K562 (cell line): ENCODE measurements around the gene SFN. TPM values are rescaled to one million over a fixed set of nuclear protein-coding genes. Genes with fewer than 3 reads are reported as not detected.
A peak's percentile ranks its signal among the peaks of the same experiment; 100 is the strongest.

Experiments used
- ATAC-seq: fragments of 200-7000 bp; cut with Tn5 transposase; 3 replicates; pipeline ENCODE4 v1.9.1; 2020; ENCODE audit warnings: moderate library complexity
- BruUV-seq: library from RNA; stranded (reverse); fragments of 400-500 nt; replicated peaks from 2 replicates; lab custom pipeline; 2021; lab: Mats Ljungman, UMichigan
- CTCF ChIA-PET: fragments of 300-600 bp; formaldehyde crosslinking; extraction: SDS; loops from one replicate; lab custom pipeline; 2021; ENCODE audit warnings: low intra/inter-chr PET ratio; lab: Yijun Ruan, JAX
- POLR2A ChIA-PET: fragments of 300-600, 350-650 bp; sonication (Branson Sonifier 250); formaldehyde crosslinking; extraction: SDS; loops from one replicate; lab custom pipeline; 2021; ENCODE audit warnings: antibody characterized with exemption, inconsistent platforms; lab: Yijun Ruan, JAX
- DNase-seq, 4 experiments: peaks; one replicate each; pipeline versions ENCODE4 v3.0.0 to v3.0.0-alpha.2; 2011 to 2018; ENCODE audit warnings: low spot score in 3 of 4, mixed read lengths in 3 of 4; ENCODE audit errors: extremely low read depth in 1 of 4
- FAIRE-seq: peaks from 2 replicates; lab custom pipeline; 2011; peaks lifted over from hg19 to GRCh38; lab: Jason Lieb, UNC
- H2AFZ ChIP-seq: 2 replicates; pipeline ENCODE4 v1.6.0; 2011; ENCODE audit warnings: low read depth, low read length, control low read depth, inconsistent platforms
- H3K27ac ChIP-seq: fragments of 200-600 bp; 3 replicates; pipeline ENCODE4 v1.8.0; 2011; ENCODE audit warnings: low read depth, mild to moderate bottlenecking, control low read depth, inconsistent platforms, low read length, moderate library complexity, mixed read lengths; ENCODE audit errors: extremely low read depth
- H3K27me3 ChIP-seq, 2 experiments: fragments of 300-600 bp in 1 of 2; 2 replicates in 1 of 2; 3 replicates in 1 of 2; pipeline versions ENCODE4 v1.6.0 to v1.8.0; 2011; ENCODE audit warnings: inconsistent platforms in 2 of 2, low read length in 2 of 2, mild to moderate bottlenecking in 1 of 2, mixed read lengths in 1 of 2, moderate library complexity in 1 of 2; ENCODE audit not compliant: control insufficient read depth in 2 of 2, insufficient read depth in 2 of 2
- H3K36me3 ChIP-seq: fragments of 300-600 bp; 3 replicates; pipeline ENCODE4 v1.8.0; 2011; ENCODE audit warnings: mild to moderate bottlenecking, low read length, inconsistent platforms; ENCODE audit not compliant: control insufficient read depth, insufficient read depth
- H3K4me1 ChIP-seq, 2 experiments: fragments of 200-600 bp in 1 of 2; replicated peaks in 1 of 2; 2 replicates in 1 of 2; 3 replicates in 1 of 2; pipeline versions ENCODE4 v1.5.1 to v1.8.0; 2011; ENCODE audit warnings: inconsistent platforms in 2 of 2, low read length in 2 of 2, mild to moderate bottlenecking in 1 of 2, mixed read lengths in 1 of 2, moderate library complexity in 1 of 2; ENCODE audit not compliant: control insufficient read depth in 2 of 2, insufficient read depth in 2 of 2
- H3K4me2 ChIP-seq: 2 replicates; pipeline ENCODE4 v1.6.1; 2011; ENCODE audit warnings: low read length, control low read depth, inconsistent platforms, mixed read lengths; ENCODE audit not compliant: insufficient read depth
- H3K4me3 ChIP-seq: fragments of 200-600 bp; sonication (generic), shearing (Covaris generic); 2 replicates; pipeline ENCODE4 v1.5.1; 2016; ENCODE audit warnings: control low read depth, inconsistent platforms
- H3K79me2 ChIP-seq: fragments of 200-600 bp; 3 replicates; pipeline ENCODE4 v1.8.0; 2011; ENCODE audit warnings: low read length, inconsistent platforms; ENCODE audit not compliant: control insufficient read depth, insufficient read depth
- H3K9ac ChIP-seq, 2 experiments: 2 replicates each; pipeline versions ENCODE4 v1.6.0 to v1.6.1; 2011; ENCODE audit warnings: low read depth in 2 of 2, low read length in 2 of 2, control low read depth in 1 of 2, inconsistent platforms in 1 of 2, mild to moderate bottlenecking in 1 of 2, mixed read lengths in 1 of 2; ENCODE audit not compliant: insufficient read depth in 1 of 2
- H3K9me1 ChIP-seq: one replicate; pipeline ENCODE4 v1.6.0; 2011; ENCODE audit warnings: inconsistent platforms, mild to moderate bottlenecking, low read length, moderate library complexity; ENCODE audit not compliant: control insufficient read depth, insufficient read depth
- H3K9me3 ChIP-seq: replicated peaks from 2 replicates; pipeline ENCODE4 v1.5.1; 2011; ENCODE audit warnings: low read depth, low read length, inconsistent platforms; ENCODE audit not compliant: control insufficient read depth, insufficient read depth
- H4K20me1 ChIP-seq: replicated peaks from 2 replicates; pipeline ENCODE4 v1.6.1; 2011; ENCODE audit warnings: low read length, inconsistent platforms, mixed read lengths; ENCODE audit not compliant: control insufficient read depth, insufficient read depth
- HCFC1 ChIP-seq: IDR thresholded peaks from 2 replicates; pipeline ENCODE4 v1.6.1; 2012; ENCODE audit warnings: low read depth, low read length, improper control_type of control experiment
- KAT2B ChIP-seq: IDR thresholded peaks from one replicate; pipeline ENCODE4 v1.6.1; 2012; ENCODE audit warnings: low read depth, mild to moderate bottlenecking, control low read depth, inconsistent platforms, low read length, moderate library complexity
- MIER1 ChIP-seq: fragments of 450-650 bp; IDR thresholded peaks from 2 replicates; pipeline ENCODE4 v1.6.1; 2016; ENCODE audit warnings: antibody characterized with exemption, mild to moderate bottlenecking, low read depth
- STAT5A ChIP-seq: IDR thresholded peaks from 2 replicates; pipeline ENCODE4 v1.6.1; 2012; ENCODE audit warnings: low read length, inconsistent platforms, borderline replicate concordance
- TAF15 ChIP-seq: fragments of 200-400 bp; formaldehyde crosslinking; IDR thresholded peaks from 2 replicates; pipeline ENCODE4 v1.6.1; 2017; ENCODE audit warnings: mild to moderate bottlenecking, low read depth, low read length, moderate library complexity
- WGBS: fragments of 100-300 bp; shearing (Covaris generic); methylation state at CpG from one replicate; pipeline ENCODE4 v1.1.6; 2016; ENCODE audit warnings: low coverage, mixed read lengths; ENCODE audit not compliant: insufficient coverage; ENCODE audit errors: missing lambda C conversion rate; 5-methylcytosine and 5-hydroxymethylcytosine counted together
- in situ Hi-C: fragments of 300-500 bp; cut with MboI; formaldehyde crosslinking; loops from 4 replicates; pipeline ENCODE4 v1.15.0; 2018; ENCODE audit warnings: inconsistent platforms, mixed read lengths
- intact Hi-C: fragments of 100-400 bp; cut with micrococcal nuclease; formaldehyde crosslinking; loops from 2 replicates; pipeline ENCODE4 v1.14.2; 2022
- polyA plus RNA-seq, 8 experiments: library from polyadenylated mRNA; depleted of rRNA in 4 of 8; stranded (reverse) in 5 of 8; unstranded in 3 of 8; fragments of >200 nt; fragmentation: Nextera tagmentation in 2 of 8; fragmentation: Illumina TruSeq in 1 of 8; extraction: Ambion mirVana in 2 of 8; extraction: Trizol in 1 of 8; gene quantifications; 2 replicates each; pipeline versions ENCODE4 v1.2.1 to v1.2.3, GENCODE V29; 2011 to 2014; ENCODE audit warnings: inconsistent platforms in 1 of 8, missing spikeins in 1 of 8
- total RNA-seq, 7 experiments: library from RNA; depleted of rRNA in 6 of 7; stranded (reverse); fragments of >200 nt in 6 of 7; fragmentation: Illumina TruSeq in 2 of 7; extraction: Trizol in 2 of 7; gene quantifications; 2 replicates each; pipeline versions ENCODE4 v1.2.1 to v1.2.3, GENCODE V29; 2011 to 2021; ENCODE audit warnings: low replicate concordance in 1 of 7
- TF ChIP-seq, protein P1 (sequence below): fragments of 200-600 bp; sonication (generic); IDR thresholded peaks from one replicate; pipeline ENCODE4 v1.6.1; 2012; ENCODE audit warnings: mild to moderate bottlenecking, low read depth, low read length, inconsistent platforms
- TF ChIP-seq, protein P2 (sequence below), 2 experiments: IDR thresholded peaks; 2 replicates each; pipeline ENCODE4 v1.6.1; 2012; ENCODE audit warnings: improper control_type of control experiment in 2 of 2, low read depth in 2 of 2, low read length in 2 of 2, borderline replicate concordance in 1 of 2

Gene SFN
- total and polyA plus RNA-seq, 9 of the 15 experiments (the other 6 are each of a cell fraction or from before 2014, with no cell fraction given), result 0.10 to 3.8 (median 2.0) TPM

GRCh38 chr1:26879793-26880192 lies 16.8 kb downstream of the SFN start:
- no TSS peak for BruUV-seq
- Histone ChIP-seq H3K4me1 (no peaks in the 10 kb centered on the region), H3K79me2 (no peaks in the 10 kb centered on the region), H3K4me2 (no peak overlapping the region), H3K9me1 (no peaks in the 10 kb centered on the region), H3K36me3 (peaks cover 77% of the 10 kb centered on the region; the same call in 2 of the 3 replicates), H3K9me3 (no peaks in the 10 kb centered on the region), H3K4me3 (no peak overlapping the region), H3K9ac (peak overlapping the region in 1 of 2 experiments; percentile 65; a peak in 2 of 4 replicates), H3K27me3 (no peaks in the 10 kb centered on the region), H3K27ac (no peak overlapping the region), H4K20me1 (no peaks in the 10 kb centered on the region), H2AFZ (no peak overlapping the region)
- in situ Hi-C loops, result no loop called here
- WGBS, result 91% methylated on average over 4 of the region's 4 CpGs
- intact Hi-C loops, result loop anchor here (5.0 kb wide), 2 partner anchors 67 to 87 kb away; no protein-coding TSS in a partner anchor
- CTCF ChIA-PET, result interaction anchor here (4.3 kb wide), 1 partner anchor 26 kb away, joined by 53 read pairs; no protein-coding TSS in a partner anchor
- ATAC-seq (no peak), DNase-seq (no peak), FAIRE-seq (no peak)
- POLR2A ChIA-PET, result interaction anchor here (0.6 to 0.9 kb wide), 5 partner anchors 10 to 265 kb away, joined by 3 to 4 read pairs (median 3); partner anchors contain the start of gene GPN2
- TF ChIP-seq TAF15 (no peak), HCFC1 (no peak), KAT2B (no peak), MIER1 (no peak), STAT5A (no peak)
- TF ChIP-seq, protein P1, sequence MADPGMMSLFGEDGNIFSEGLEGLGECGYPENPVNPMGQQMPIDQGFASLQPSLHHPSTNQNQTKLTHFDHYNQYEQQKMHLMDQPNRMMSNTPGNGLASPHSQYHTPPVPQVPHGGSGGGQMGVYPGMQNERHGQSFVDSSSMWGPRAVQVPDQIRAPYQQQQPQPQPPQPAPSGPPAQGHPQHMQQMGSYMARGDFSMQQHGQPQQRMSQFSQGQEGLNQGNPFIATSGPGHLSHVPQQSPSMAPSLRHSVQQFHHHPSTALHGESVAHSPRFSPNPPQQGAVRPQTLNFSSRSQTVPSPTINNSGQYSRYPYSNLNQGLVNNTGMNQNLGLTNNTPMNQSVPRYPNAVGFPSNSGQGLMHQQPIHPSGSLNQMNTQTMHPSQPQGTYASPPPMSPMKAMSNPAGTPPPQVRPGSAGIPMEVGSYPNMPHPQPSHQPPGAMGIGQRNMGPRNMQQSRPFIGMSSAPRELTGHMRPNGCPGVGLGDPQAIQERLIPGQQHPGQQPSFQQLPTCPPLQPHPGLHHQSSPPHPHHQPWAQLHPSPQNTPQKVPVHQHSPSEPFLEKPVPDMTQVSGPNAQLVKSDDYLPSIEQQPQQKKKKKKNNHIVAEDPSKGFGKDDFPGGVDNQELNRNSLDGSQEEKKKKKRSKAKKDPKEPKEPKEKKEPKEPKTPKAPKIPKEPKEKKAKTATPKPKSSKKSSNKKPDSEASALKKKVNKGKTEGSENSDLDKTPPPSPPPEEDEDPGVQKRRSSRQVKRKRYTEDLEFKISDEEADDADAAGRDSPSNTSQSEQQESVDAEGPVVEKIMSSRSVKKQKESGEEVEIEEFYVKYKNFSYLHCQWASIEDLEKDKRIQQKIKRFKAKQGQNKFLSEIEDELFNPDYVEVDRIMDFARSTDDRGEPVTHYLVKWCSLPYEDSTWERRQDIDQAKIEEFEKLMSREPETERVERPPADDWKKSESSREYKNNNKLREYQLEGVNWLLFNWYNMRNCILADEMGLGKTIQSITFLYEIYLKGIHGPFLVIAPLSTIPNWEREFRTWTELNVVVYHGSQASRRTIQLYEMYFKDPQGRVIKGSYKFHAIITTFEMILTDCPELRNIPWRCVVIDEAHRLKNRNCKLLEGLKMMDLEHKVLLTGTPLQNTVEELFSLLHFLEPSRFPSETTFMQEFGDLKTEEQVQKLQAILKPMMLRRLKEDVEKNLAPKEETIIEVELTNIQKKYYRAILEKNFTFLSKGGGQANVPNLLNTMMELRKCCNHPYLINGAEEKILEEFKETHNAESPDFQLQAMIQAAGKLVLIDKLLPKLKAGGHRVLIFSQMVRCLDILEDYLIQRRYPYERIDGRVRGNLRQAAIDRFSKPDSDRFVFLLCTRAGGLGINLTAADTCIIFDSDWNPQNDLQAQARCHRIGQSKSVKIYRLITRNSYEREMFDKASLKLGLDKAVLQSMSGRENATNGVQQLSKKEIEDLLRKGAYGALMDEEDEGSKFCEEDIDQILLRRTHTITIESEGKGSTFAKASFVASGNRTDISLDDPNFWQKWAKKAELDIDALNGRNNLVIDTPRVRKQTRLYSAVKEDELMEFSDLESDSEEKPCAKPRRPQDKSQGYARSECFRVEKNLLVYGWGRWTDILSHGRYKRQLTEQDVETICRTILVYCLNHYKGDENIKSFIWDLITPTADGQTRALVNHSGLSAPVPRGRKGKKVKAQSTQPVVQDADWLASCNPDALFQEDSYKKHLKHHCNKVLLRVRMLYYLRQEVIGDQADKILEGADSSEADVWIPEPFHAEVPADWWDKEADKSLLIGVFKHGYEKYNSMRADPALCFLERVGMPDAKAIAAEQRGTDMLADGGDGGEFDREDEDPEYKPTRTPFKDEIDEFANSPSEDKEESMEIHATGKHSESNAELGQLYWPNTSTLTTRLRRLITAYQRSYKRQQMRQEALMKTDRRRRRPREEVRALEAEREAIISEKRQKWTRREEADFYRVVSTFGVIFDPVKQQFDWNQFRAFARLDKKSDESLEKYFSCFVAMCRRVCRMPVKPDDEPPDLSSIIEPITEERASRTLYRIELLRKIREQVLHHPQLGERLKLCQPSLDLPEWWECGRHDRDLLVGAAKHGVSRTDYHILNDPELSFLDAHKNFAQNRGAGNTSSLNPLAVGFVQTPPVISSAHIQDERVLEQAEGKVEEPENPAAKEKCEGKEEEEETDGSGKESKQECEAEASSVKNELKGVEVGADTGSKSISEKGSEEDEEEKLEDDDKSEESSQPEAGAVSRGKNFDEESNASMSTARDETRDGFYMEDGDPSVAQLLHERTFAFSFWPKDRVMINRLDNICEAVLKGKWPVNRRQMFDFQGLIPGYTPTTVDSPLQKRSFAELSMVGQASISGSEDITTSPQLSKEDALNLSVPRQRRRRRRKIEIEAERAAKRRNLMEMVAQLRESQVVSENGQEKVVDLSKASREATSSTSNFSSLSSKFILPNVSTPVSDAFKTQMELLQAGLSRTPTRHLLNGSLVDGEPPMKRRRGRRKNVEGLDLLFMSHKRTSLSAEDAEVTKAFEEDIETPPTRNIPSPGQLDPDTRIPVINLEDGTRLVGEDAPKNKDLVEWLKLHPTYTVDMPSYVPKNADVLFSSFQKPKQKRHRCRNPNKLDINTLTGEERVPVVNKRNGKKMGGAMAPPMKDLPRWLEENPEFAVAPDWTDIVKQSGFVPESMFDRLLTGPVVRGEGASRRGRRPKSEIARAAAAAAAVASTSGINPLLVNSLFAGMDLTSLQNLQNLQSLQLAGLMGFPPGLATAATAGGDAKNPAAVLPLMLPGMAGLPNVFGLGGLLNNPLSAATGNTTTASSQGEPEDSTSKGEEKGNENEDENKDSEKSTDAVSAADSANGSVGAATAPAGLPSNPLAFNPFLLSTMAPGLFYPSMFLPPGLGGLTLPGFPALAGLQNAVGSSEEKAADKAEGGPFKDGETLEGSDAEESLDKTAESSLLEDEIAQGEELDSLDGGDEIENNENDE, result no peak
- TF ChIP-seq, protein P2, sequence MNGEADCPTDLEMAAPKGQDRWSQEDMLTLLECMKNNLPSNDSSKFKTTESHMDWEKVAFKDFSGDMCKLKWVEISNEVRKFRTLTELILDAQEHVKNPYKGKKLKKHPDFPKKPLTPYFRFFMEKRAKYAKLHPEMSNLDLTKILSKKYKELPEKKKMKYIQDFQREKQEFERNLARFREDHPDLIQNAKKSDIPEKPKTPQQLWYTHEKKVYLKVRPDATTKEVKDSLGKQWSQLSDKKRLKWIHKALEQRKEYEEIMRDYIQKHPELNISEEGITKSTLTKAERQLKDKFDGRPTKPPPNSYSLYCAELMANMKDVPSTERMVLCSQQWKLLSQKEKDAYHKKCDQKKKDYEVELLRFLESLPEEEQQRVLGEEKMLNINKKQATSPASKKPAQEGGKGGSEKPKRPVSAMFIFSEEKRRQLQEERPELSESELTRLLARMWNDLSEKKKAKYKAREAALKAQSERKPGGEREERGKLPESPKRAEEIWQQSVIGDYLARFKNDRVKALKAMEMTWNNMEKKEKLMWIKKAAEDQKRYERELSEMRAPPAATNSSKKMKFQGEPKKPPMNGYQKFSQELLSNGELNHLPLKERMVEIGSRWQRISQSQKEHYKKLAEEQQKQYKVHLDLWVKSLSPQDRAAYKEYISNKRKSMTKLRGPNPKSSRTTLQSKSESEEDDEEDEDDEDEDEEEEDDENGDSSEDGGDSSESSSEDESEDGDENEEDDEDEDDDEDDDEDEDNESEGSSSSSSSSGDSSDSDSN (IDR thresholded peaks at IDR 0.05; ENCODE audit: borderline replicate concordance in 1 of 2, low read depth in 2 of 2, low read length in 2 of 2), result no peak
